T-helper 2 cell treated with Interferon-gamma antibody and Interleukin-4, amounts not matched to agents 5 μg/mL and 100 μg/mL, for 36 hours (primary cell): ENCODE results near the gene TJP1.
"Not testable (repeated sequence)": the region's sequence is repeated elsewhere in the genome, so short reads cannot be mapped to it uniquely, and the experiment has no call there.

Experiments used
- DNase-seq: peaks from one replicate; pipeline ENCODE4 v3.0.0; 2021; ENCODE audit warnings: low spot score
- H3K27ac Mint-ChIP-seq: one replicate; pipeline ENCODE4 v1.8.0; 2021; ENCODE audit warnings: mild to moderate bottlenecking, mixed read lengths
- H3K27me3 Mint-ChIP-seq: one replicate; pipeline ENCODE4 v1.8.0; 2021; ENCODE audit warnings: low read depth, mixed read lengths
- H3K36me3 Mint-ChIP-seq: one replicate; pipeline ENCODE4 v1.8.0; 2021; ENCODE audit warnings: low read depth, mixed read lengths
- H3K4me1 Mint-ChIP-seq: one replicate; pipeline ENCODE4 v1.8.0; 2021; ENCODE audit warnings: low read depth, mixed read lengths
- H3K4me3 Mint-ChIP-seq: one replicate; pipeline ENCODE4 v1.8.0; 2022; ENCODE audit warnings: mild to moderate bottlenecking, moderate library complexity, mixed read lengths
- H3K9me3 Mint-ChIP-seq: one replicate; pipeline ENCODE4 v1.8.0; 2021; ENCODE audit warnings: mixed read lengths

Gene TJP1

GRCh38 chr15:29800491-29801366, 21.5 kb downstream of the TJP1 start:
- H3K27me3 Mint-ChIP-seq, result peaks cover 16% of the 10 kb centered on the region
- DNase-seq, result no peak

GRCh38 chr15:29799859-29800258, 22.4 kb downstream of the TJP1 start:
- no peak overlapping the region for H3K27ac Mint-ChIP-seq
- no peaks in the 10 kb centered on the region for H3K36me3 Mint-ChIP-seq
- H3K4me3 Mint-ChIP-seq, result no peak overlapping the region
- DNase-seq, result no peak
- H3K9me3 Mint-ChIP-seq, result no peaks in the 10 kb centered on the region
- peaks cover 11% of the 10 kb centered on the region for H3K27me3 Mint-ChIP-seq
- no peaks in the 10 kb centered on the region for H3K4me1 Mint-ChIP-seq

More at GRCh38 chr15:29800491-29801366, 21.5 kb downstream of the TJP1 start:
- no peak overlapping the region for H3K4me3 Mint-ChIP-seq
- no peaks in the 10 kb centered on the region for H3K4me1 Mint-ChIP-seq
- H3K27ac Mint-ChIP-seq, result no peak overlapping the region
- no peaks in the 10 kb centered on the region for H3K9me3 Mint-ChIP-seq
- no peaks in the 10 kb centered on the region for H3K36me3 Mint-ChIP-seq

GRCh38 chr15:29795610-29796009, 26.7 kb downstream of the TJP1 start:
- H3K4me3 Mint-ChIP-seq, result no peak overlapping the region
- H3K9me3 Mint-ChIP-seq, result no peaks in the 10 kb centered on the region
- H3K36me3 Mint-ChIP-seq, result no peaks in the 10 kb centered on the region
- no peaks in the 10 kb centered on the region for H3K4me1 Mint-ChIP-seq
- H3K27me3 Mint-ChIP-seq, result no peaks in the 10 kb centered on the region
- H3K27ac Mint-ChIP-seq, result no peak overlapping the region
- DNase-seq, result no peak

GRCh38 chr15:29792426-29793159, 29.7 kb downstream of the TJP1 start:
- Mint-ChIP-seq H3K27ac (no peak overlapping the region), H3K9me3 (no peaks in the 10 kb centered on the region), H3K27me3 (no peaks in the 10 kb centered on the region), H3K36me3 (no peaks in the 10 kb centered on the region), H3K4me3 (no peak overlapping the region), H3K4me1 (no peaks in the 10 kb centered on the region)
- DNase-seq, result no peak

- H3K4me1 Mint-ChIP-seq, result no peaks in the 10 kb centered on the region
- H3K27me3 Mint-ChIP-seq, result peaks cover 2% of the 10 kb centered on the region
- H3K36me3 Mint-ChIP-seq, result no peaks in the 10 kb centered on the region
- no peak overlapping the region for H3K4me3 Mint-ChIP-seq
- DNase-seq, result no peak
- no peaks in the 10 kb centered on the region for H3K9me3 Mint-ChIP-seq
- H3K27ac Mint-ChIP-seq, result no peak overlapping the region
Observed at GRCh38 chr15:29790607-29791006, 31.7 kb downstream of the TJP1 start.

- Mint-ChIP-seq H3K36me3 (no peaks in the 10 kb centered on the region), H3K9me3 (no peaks in the 10 kb centered on the region), H3K4me3 (no peak overlapping the region), H3K27ac (no peak overlapping the region), H3K27me3 (peaks cover 2% of the 10 kb centered on the region), H3K4me1 (no peaks in the 10 kb centered on the region)
- DNase-seq, result no peak
Observed at GRCh38 chr15:29789871-29790270, 32.4 kb downstream of the TJP1 start.

GRCh38 chr15:29788433-29789034, 33.7 kb downstream of the TJP1 start:
- Mint-ChIP-seq H3K4me1 (no peaks in the 10 kb centered on the region), H3K9me3 (no peaks in the 10 kb centered on the region), H3K27me3 (peaks cover 2% of the 10 kb centered on the region), H3K27ac (no peak overlapping the region), H3K36me3 (no peaks in the 10 kb centered on the region), H3K4me3 (no peak overlapping the region)
- no peak for DNase-seq

- no peaks in the 10 kb centered on the region for H3K4me1 Mint-ChIP-seq
- no peaks in the 10 kb centered on the region for H3K36me3 Mint-ChIP-seq
- DNase-seq, result no peak
- no peak overlapping the region for H3K27ac Mint-ChIP-seq
- no peak overlapping the region for H3K4me3 Mint-ChIP-seq
- peaks cover 2% of the 10 kb centered on the region for H3K27me3 Mint-ChIP-seq
- H3K9me3 Mint-ChIP-seq, result no peaks in the 10 kb centered on the region
Observed at GRCh38 chr15:29787767-29788166, 34.5 kb downstream of the TJP1 start.

- no peak overlapping the region for H3K4me3 Mint-ChIP-seq
- no peaks in the 10 kb centered on the region for H3K36me3 Mint-ChIP-seq
- peaks cover 4% of the 10 kb centered on the region for H3K27me3 Mint-ChIP-seq
- H3K4me1 Mint-ChIP-seq, result no peaks in the 10 kb centered on the region
- no peak for DNase-seq
- no peaks in the 10 kb centered on the region for H3K9me3 Mint-ChIP-seq
- H3K27ac Mint-ChIP-seq, result no peak overlapping the region
Observed at GRCh38 chr15:29785642-29786041, 36.6 kb downstream of the TJP1 start.

GRCh38 chr15:29785136-29785535, 37.1 kb downstream of the TJP1 start:
- Mint-ChIP-seq H3K4me1 (no peaks in the 10 kb centered on the region), H3K9me3 (no peaks in the 10 kb centered on the region), H3K36me3 (no peaks in the 10 kb centered on the region), H3K4me3 (no peak overlapping the region), H3K27ac (no peak overlapping the region), H3K27me3 (peaks cover 4% of the 10 kb centered on the region)
- DNase-seq, result no peak

- H3K4me3 Mint-ChIP-seq, result no peak overlapping the region
- peaks cover 4% of the 10 kb centered on the region for H3K27me3 Mint-ChIP-seq
- no peak for DNase-seq
- no peaks in the 10 kb centered on the region for H3K9me3 Mint-ChIP-seq
- H3K36me3 Mint-ChIP-seq, result no peaks in the 10 kb centered on the region
- no peaks in the 10 kb centered on the region for H3K4me1 Mint-ChIP-seq
- H3K27ac Mint-ChIP-seq, result no peak overlapping the region
Observed at GRCh38 chr15:29784413-29784812, 37.9 kb downstream of the TJP1 start.

- H3K4me1 Mint-ChIP-seq, H3K27me3 Mint-ChIP-seq, DNase-seq, H3K36me3 Mint-ChIP-seq, H3K27ac Mint-ChIP-seq, H3K9me3 Mint-ChIP-seq, H3K4me3 Mint-ChIP-seq: not testable (repeated sequence)
Observed at GRCh38 chr15:29782816-29783215, 39.5 kb downstream of the TJP1 start.

GRCh38 chr15:29778382-29778781, 43.9 kb downstream of the TJP1 start:
- no peaks in the 10 kb centered on the region for H3K4me1 Mint-ChIP-seq
- no peaks in the 10 kb centered on the region for H3K36me3 Mint-ChIP-seq

GRCh38 chr15:29776859-29777258, 45.4 kb downstream of the TJP1 start:
- Mint-ChIP-seq H3K27me3 (peaks cover 16% of the 10 kb centered on the region), H3K27ac (no peak overlapping the region), H3K36me3 (no peaks in the 10 kb centered on the region), H3K4me1 (no peaks in the 10 kb centered on the region), H3K9me3 (no peaks in the 10 kb centered on the region), H3K4me3 (no peak overlapping the region)
- DNase-seq, result no peak

More at GRCh38 chr15:29778382-29778781, 43.9 kb downstream of the TJP1 start:
- no peaks in the 10 kb centered on the region for H3K9me3 Mint-ChIP-seq
- no peak overlapping the region for H3K27ac Mint-ChIP-seq
- peaks cover 16% of the 10 kb centered on the region for H3K27me3 Mint-ChIP-seq
- no peak for DNase-seq
- no peak overlapping the region for H3K4me3 Mint-ChIP-seq
